BJ (cell line): ENCODE measurements around the gene SEC23A. TPM values are rescaled to one million over a fixed set of nuclear protein-coding genes. Genes with fewer than 3 reads are reported as not detected.
A peak's percentile ranks its signal among the peaks of the same experiment; 100 is the strongest.
"Not testable (repeated sequence)": the region's sequence is repeated elsewhere in the genome, so short reads cannot be mapped to it uniquely, and the experiment has no call there.

Source experiments
- CTCF ChIA-PET: fragments of 350-600 bp; formaldehyde crosslinking; extraction: SDS; loops from one replicate; lab custom pipeline; 2021; ENCODE audit warnings: antibody characterized with exemption, inconsistent platforms; lab: Yijun Ruan, JAX
- POLR2A ChIA-PET: fragments of 300-600 bp; sonication (Branson Sonifier 250); formaldehyde crosslinking; extraction: SDS; loops from one replicate; lab custom pipeline; 2021; ENCODE audit warnings: antibody characterized with exemption; lab: Charles Lee
- DNase-seq: peaks from one replicate; pipeline ENCODE4 v3.0.0-alpha.2; 2011; ENCODE audit warnings: low read depth
- H3K27me3 ChIP-seq: 2 replicates; pipeline ENCODE4 v1.6.0; 2011; ENCODE audit warnings: low read length; ENCODE audit not compliant: control insufficient read depth, insufficient read depth
- H3K36me3 ChIP-seq: 2 replicates; pipeline ENCODE4 v1.5.1; 2011; ENCODE audit warnings: low read length; ENCODE audit not compliant: control insufficient read depth, insufficient read depth
- H3K4me3 ChIP-seq: 2 replicates; pipeline ENCODE4 v1.5.1; 2011; ENCODE audit warnings: low read depth, mild to moderate bottlenecking, control low read depth, low read length
- polyA plus RNA-seq: library from polyadenylated mRNA; depleted of rRNA; stranded (reverse); fragments of >200 nt; gene quantifications from 2 replicates; pipeline ENCODE4 v1.2.3, GENCODE V29; 2011
- TF ChIP-seq, protein P1 (sequence below): IDR thresholded peaks from 2 replicates; pipeline ENCODE4 v1.5.1; 2011; ENCODE audit warnings: low read depth, mild to moderate bottlenecking, control low read depth, inconsistent platforms, low read length, moderate library complexity; ENCODE audit not compliant: insufficient read depth

The SEC23A gene
- polyA plus RNA-seq, 1 experiment = 157 TPM

DNA sequence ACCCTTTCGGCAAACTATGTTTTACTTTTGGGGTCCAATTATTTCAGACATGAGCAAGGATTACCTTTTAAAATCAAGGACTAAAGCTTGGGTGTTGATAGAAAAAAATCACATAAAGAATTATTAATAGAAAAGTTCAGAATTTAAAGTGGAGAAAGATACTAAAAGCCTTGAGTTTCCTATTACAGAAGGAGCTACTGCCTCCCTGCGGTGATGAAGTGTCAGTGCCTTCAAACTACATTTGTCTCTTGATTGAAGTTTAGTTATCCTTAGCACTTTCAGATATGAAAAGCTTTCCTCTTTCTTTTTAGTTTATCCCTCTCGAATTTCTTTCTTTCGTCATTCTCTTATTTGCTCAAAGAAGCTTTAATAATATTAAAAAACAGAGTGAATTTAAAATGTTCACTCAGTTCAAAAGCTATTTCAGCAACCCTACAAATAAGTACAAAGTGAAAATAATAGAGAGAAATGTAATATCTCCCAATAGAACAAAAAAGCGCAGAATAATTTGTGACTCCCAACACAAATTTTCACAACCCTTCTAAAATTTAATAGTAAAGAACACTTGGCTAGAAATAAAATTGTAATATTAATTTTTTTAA lies 87.6 kb downstream of the SEC23A start:
- no peaks in the 10 kb centered on the region for H3K27me3 ChIP-seq
- POLR2A ChIA-PET = no interaction called here
- no peak for DNase-seq
- no peak overlapping the region for H3K4me3 ChIP-seq
- H3K36me3 ChIP-seq = no peaks in the 10 kb centered on the region
- CTCF ChIA-PET = interaction anchor here (0.8 to 2.8 kb wide), 17 partner anchors 8 to 1111 kb away, joined by 3 to 15 read pairs (median 5); no protein-coding TSS in a partner anchor
- TF ChIP-seq, protein P1, sequence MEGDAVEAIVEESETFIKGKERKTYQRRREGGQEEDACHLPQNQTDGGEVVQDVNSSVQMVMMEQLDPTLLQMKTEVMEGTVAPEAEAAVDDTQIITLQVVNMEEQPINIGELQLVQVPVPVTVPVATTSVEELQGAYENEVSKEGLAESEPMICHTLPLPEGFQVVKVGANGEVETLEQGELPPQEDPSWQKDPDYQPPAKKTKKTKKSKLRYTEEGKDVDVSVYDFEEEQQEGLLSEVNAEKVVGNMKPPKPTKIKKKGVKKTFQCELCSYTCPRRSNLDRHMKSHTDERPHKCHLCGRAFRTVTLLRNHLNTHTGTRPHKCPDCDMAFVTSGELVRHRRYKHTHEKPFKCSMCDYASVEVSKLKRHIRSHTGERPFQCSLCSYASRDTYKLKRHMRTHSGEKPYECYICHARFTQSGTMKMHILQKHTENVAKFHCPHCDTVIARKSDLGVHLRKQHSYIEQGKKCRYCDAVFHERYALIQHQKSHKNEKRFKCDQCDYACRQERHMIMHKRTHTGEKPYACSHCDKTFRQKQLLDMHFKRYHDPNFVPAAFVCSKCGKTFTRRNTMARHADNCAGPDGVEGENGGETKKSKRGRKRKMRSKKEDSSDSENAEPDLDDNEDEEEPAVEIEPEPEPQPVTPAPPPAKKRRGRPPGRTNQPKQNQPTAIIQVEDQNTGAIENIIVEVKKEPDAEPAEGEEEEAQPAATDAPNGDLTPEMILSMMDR = peak; percentile 79

DNA sequence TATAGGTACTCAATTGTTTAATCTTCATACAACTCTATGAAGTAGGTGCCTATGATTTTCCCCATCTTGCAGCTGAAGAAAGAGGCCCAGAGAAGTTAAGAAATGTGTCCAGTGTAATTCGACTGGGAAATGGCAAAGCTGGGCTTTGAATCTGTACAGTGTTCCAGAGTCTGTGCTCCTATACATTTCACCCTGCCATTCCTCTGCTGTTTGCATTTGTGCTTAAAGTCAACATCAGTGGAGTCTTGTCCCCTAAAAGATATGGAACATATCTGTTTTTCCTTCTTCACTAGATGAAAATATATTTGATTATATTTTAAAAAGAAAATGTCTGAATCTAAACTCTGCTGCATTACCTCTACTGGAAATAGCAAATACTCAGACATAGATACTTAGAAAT lies 88.6 kb downstream of the SEC23A start:
- TF ChIP-seq, protein P1 = no peak
- Histone ChIP-seq H3K4me3 (no peak overlapping the region), H3K27me3 (no peaks in the 10 kb centered on the region), H3K36me3 (no peaks in the 10 kb centered on the region)
- ChIA-PET CTCF (interaction anchor here (1.5 to 2.8 kb wide), 8 partner anchors 10 to 818 kb away, joined by 3 to 12 read pairs (median 6); no protein-coding TSS in a partner anchor), POLR2A (no interaction called here)
- DNase-seq = no peak

DNA sequence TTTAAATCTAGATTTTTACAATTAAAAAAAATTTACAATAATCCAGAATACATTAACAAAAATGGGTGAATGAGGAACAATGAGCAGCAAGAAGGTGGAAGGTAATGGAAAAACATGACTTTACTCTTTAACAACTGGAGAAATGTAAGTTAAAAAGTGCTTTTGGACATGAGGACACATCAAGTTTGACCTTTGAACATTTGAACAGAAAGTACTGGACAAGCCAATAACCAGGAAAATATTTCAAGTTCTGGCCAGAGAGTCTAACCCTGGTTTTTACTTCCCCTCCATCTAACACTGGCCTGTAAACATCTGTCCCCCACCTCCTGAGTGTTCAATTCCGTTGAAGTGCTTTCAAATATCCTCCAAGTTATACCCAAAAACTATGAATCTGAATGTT lies 94.1 kb downstream of the SEC23A start:
- POLR2A ChIA-PET, H3K27me3 ChIP-seq, H3K36me3 ChIP-seq, CTCF ChIA-PET, DNase-seq, H3K4me3 ChIP-seq: not testable (repeated sequence)

DNA sequence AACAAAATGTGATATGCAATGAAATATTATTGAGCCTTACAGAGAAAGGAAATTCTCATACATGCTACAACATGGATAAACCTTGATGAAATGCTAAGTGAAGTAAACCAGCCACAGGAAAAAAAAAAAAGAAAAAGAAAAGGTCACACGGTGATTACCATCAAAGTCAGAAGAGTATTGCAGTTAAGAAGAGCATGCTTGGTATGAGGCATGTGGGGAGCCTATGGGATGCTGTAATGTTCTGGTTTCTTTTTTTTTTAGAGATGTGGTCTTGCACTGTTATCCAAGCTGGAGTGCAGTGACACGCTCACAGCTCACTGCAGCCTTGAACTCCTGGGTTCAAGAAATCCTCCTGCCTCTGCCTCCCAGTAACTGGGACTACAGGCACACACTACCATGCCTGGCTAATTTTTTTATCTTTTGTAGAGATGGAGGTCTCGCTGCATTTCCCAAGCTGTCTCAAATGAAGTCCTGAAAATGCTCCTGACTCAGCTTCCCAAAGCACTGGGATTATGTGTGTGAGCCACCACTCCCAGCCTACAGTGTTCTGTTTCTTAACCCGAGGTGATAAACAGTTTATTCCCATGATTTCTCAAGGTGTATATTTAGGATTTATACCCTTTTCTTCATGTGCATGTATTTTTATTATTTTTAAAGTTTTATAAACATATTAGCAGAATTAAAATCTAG lies 96.2 kb downstream of the SEC23A start:
- H3K4me3 ChIP-seq = no peak overlapping the region
- no peak for DNase-seq
- H3K27me3 ChIP-seq = no peaks in the 10 kb centered on the region
- TF ChIP-seq, protein P1 = no peak
- H3K36me3 ChIP-seq = peaks cover 2% of the 10 kb centered on the region; the same call in 1 of the 2 replicates
- ChIA-PET CTCF (interaction anchor here (0.9 to 1.5 kb wide), 3 partner anchors 8 to 1103 kb away, joined by 3 to 4 read pairs (median 4); no protein-coding TSS in a partner anchor), POLR2A (no interaction called here)

DNA sequence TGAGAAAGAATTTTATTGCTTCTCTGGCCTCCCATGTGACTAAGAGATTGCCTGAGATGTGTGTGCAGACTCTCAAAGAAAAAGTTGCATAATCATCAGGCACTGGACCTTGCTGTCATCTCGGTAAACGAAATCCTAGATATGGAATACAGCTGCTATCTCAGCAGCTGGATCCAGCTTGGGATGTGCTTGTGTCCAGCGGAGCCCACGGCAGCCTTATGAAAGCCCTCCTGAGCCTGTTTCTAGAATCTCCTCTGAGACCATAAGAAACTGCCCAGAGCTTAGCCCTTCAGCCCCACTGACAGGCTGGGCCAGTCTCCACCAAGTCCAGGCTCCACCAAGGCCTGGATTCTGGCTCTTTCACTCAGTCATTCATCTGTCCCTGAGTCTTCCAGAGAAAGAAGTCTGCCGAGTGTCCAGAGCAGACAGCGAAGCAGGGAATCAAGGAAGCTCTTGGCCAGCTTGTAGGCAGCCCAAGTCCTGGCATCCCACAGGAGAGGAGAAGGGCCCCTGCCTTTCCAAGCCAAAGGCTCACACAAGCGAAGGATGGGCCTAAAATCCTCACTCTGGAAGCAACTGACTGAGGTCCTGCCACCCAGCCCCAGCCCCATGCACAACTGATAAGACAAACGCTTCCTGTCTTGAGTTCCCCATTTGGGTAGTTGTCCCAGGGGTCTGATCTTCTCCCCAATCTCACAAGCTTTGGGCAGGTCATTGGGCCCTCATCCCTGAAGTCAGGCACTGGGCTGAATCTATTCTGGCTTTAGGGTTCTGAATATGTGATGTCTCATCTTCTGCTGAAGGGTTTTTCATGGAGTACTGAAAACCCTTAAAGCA lies 97.8 kb downstream of the SEC23A start:
- peaks cover 2% of the 10 kb centered on the region; the same call in 1 of the 2 replicates for H3K36me3 ChIP-seq
- TF ChIP-seq, protein P1 = no peak
- CTCF ChIA-PET = interaction anchor here (2.6 kb wide), 1 partner anchor 9 kb away, joined by 9 read pairs; no protein-coding TSS in a partner anchor
- POLR2A ChIA-PET = no interaction called here
- no peaks in the 10 kb centered on the region for H3K27me3 ChIP-seq
- H3K4me3 ChIP-seq = no peak overlapping the region
- no peak for DNase-seq
